Prostate gland (tissue), 2 donors: ENCODE measurements around the gene JPT1. TPM values are rescaled to one million over a fixed set of nuclear protein-coding genes. Genes with fewer than 3 reads are reported as not detected.

Experiments used
- DNase-seq: peaks from one replicate; pipeline ENCODE4 v3.0.0-alpha.2; 2019; ENCODE audit warnings: low spot score
- H3K27ac ChIP-seq, 2 donors: fragments of 200-600 bp; sonication (generic); 2 replicates each; pipeline ENCODE4 v1.5.1; 2017 to 2019
- H3K27me3 ChIP-seq: fragments of 200-600 bp; sonication (generic); replicated peaks from 2 replicates; pipeline ENCODE4 v1.5.1; 2019; ENCODE audit not compliant: insufficient read depth
- H3K36me3 ChIP-seq, 2 donors: fragments of 200-600 bp; sonication (generic); 1 replicate in 1 of 2; 2 replicates in 1 of 2; pipeline versions ENCODE4 v1.5.1 to v1.8.1; 2017 to 2019
- H3K4me1 ChIP-seq: fragments of 200-600 bp; sonication (generic); replicated peaks from 2 replicates; pipeline ENCODE4 v1.5.1; 2019
- H3K4me3 ChIP-seq, 2 donors: fragments of 200-600 bp; sonication (generic); 2 replicates each; pipeline ENCODE4 v1.5.1; 2017 to 2019
- H3K9me3 ChIP-seq: fragments of 200-600 bp; sonication (generic); 2 replicates; pipeline ENCODE4 v1.5.1; 2017
- CTCF ChIP-seq, 4 experiments: fragments of 200-600 bp in 2 of 4; fragments of 450-650 bp in 2 of 4; sonication (generic) in 2 of 4; IDR thresholded peaks; 1 replicate in 3 of 4; 2 replicates in 1 of 4; pipeline ENCODE4 v1.5.1; 2016 to 2019; ENCODE audit warnings: antibody characterized with exemption in 4 of 4, mild to moderate bottlenecking in 2 of 4, moderate library complexity in 2 of 4
- POLR2A ChIP-seq: fragments of 450-650 bp; IDR thresholded peaks from one replicate; pipeline ENCODE4 v1.6.1; 2016; ENCODE audit warnings: antibody characterized with exemption, mild to moderate bottlenecking
- POLR2AphosphoS5 ChIP-seq: sonication (generic); formaldehyde crosslinking; IDR thresholded peaks from one replicate; pipeline ENCODE4 v1.6.1; 2017; ENCODE audit warnings: antibody characterized with exemption
- WGBS: methylation state at CpG from one replicate; pipeline ENCODE4 v1.1.5; 2018; 5-methylcytosine and 5-hydroxymethylcytosine counted together
- intact Hi-C: fragments of 100-400 bp; cut with DNase I; formaldehyde crosslinking; loops from one replicate; pipeline ENCODE4 v1.14.2; 2022
- total RNA-seq, 2 donors: library from RNA; depleted of rRNA; stranded (reverse); fragments of >200 nt; gene quantifications; one replicate each; pipeline ENCODE4 v1.1.0, GENCODE V29; 2016

The JPT1 gene
- total RNA-seq, 2 donors from 2014 or later = 97.9 to 132 TPM

- Histone ChIP-seq H3K9me3 (no peaks in the 10 kb centered on the region), H3K36me3 (peaks cover 0 to 4% of the 10 kb centered on the region in 2 donors), H3K4me1 (no peaks in the 10 kb centered on the region), H3K4me3 (peak overlapping the region; percentile 87 to 89), H3K27ac (peak overlapping the region; percentile 95 to 99), H3K27me3 (no peaks in the 10 kb centered on the region)
- TF ChIP-seq POLR2A = no peak
- no peak for TF ChIP-seq CTCF (IDR thresholded peaks at IDR 0.05)
- TF ChIP-seq POLR2AphosphoS5 = no peak
- intact Hi-C loops = no loop called here
- WGBS = under 1% methylated on average over 34 of the region's 34 CpGs
- peak; percentile 17 for DNase-seq
Observed at GRCh38 chr17:75181608-75182318, 27.5 kb upstream of the JPT1 start.

GRCh38 chr17:75181110-75181509 lies 26.8 kb upstream of the JPT1 start:
- no peaks in the 10 kb centered on the region for H3K27me3 ChIP-seq
- H3K27ac ChIP-seq = peak overlapping the region in 1 of 2 donors; percentile 99
- no peak for DNase-seq
- intact Hi-C loops = no loop called here
- WGBS = 5% methylated on average over 8 of the region's 8 CpGs
- H3K9me3 ChIP-seq = no peaks in the 10 kb centered on the region
- peak overlapping the region; percentile 87 to 89 for H3K4me3 ChIP-seq
- H3K4me1 ChIP-seq = no peaks in the 10 kb centered on the region
- peaks cover 0 to 4% of the 10 kb centered on the region in 2 donors for H3K36me3 ChIP-seq
- TF ChIP-seq POLR2AphosphoS5 (no peak), POLR2A (no peak), CTCF (IDR thresholded peaks at IDR 0.05) (no peak)

GRCh38 chr17:75178453-75178852 lies 24.1 kb upstream of the JPT1 start:
- no peak overlapping the region for H3K4me3 ChIP-seq
- intact Hi-C loops = no loop called here
- no peaks in the 10 kb centered on the region for H3K27me3 ChIP-seq
- H3K4me1 ChIP-seq = no peaks in the 10 kb centered on the region
- no peak for TF ChIP-seq CTCF (IDR thresholded peaks at IDR 0.05)
- no peak for TF ChIP-seq POLR2A
- TF ChIP-seq POLR2AphosphoS5 = no peak
- no peak overlapping the region for H3K27ac ChIP-seq
- H3K9me3 ChIP-seq = no peaks in the 10 kb centered on the region
- H3K36me3 ChIP-seq = peaks cover 4 to 12% of the 10 kb centered on the region in 2 donors
- DNase-seq = no peak
- WGBS = 87% methylated on average over 6 of the region's 6 CpGs

GRCh38 chr17:75176625-75177024 lies 22.3 kb upstream of the JPT1 start:
- no peak for DNase-seq
- Histone ChIP-seq H3K9me3 (no peaks in the 10 kb centered on the region), H3K27ac (no peak overlapping the region), H3K4me3 (no peak overlapping the region), H3K36me3 (peaks cover 9 to 15% of the 10 kb centered on the region in 2 donors), H3K4me1 (no peaks in the 10 kb centered on the region), H3K27me3 (no peaks in the 10 kb centered on the region)
- intact Hi-C loops = no loop called here
- no peak for TF ChIP-seq CTCF (IDR thresholded peaks at IDR 0.05)
- TF ChIP-seq POLR2AphosphoS5 = no peak
- TF ChIP-seq POLR2A = no peak
- WGBS = 85% methylated on average over 5 of the region's 5 CpGs

GRCh38 chr17:75174996-75175395 lies 20.7 kb upstream of the JPT1 start:
- TF ChIP-seq CTCF (IDR thresholded peaks at IDR 0.05) (no peak), POLR2A (no peak), POLR2AphosphoS5 (no peak)
- Histone ChIP-seq H3K36me3 (peaks cover 9 to 15% of the 10 kb centered on the region in 2 donors), H3K9me3 (no peaks in the 10 kb centered on the region), H3K4me3 (no peak overlapping the region), H3K4me1 (no peaks in the 10 kb centered on the region), H3K27me3 (no peaks in the 10 kb centered on the region), H3K27ac (no peak overlapping the region)
- intact Hi-C loops = no loop called here
- DNase-seq = no peak
- WGBS = 92% methylated on average over 11 of the region's 11 CpGs
